GM10266 (cell line): ENCODE data around the gene ADCK2.
"Not testable (repeated sequence)": the region's sequence is repeated elsewhere in the genome, so short reads cannot be mapped to it uniquely, and the experiment has no call there.

Experiments used
- DNase-seq: peaks from one replicate; pipeline ENCODE4 v3.0.0; 2012; ENCODE audit errors: extremely low spot score
- CTCF ChIP-seq: IDR thresholded peaks from 2 replicates; pipeline ENCODE4 v1.5.1; 2012; ENCODE audit warnings: mild to moderate bottlenecking, low read depth; ENCODE audit not compliant: control insufficient read depth, insufficient read depth; ENCODE audit errors: missing control alignments

The ADCK2 gene

GRCh38 chr7:140704205-140704604, 31.5 kb downstream of the ADCK2 start:
- TF ChIP-seq CTCF, result no peak

GRCh38 chr7:140707132-140707531, 34.4 kb downstream of the ADCK2 start:
- no peak for TF ChIP-seq CTCF
- no peak for DNase-seq

More at GRCh38 chr7:140704205-140704604, 31.5 kb downstream of the ADCK2 start:
- no peak for DNase-seq

- not testable (repeated sequence) for DNase-seq
Measured at GRCh38 chr7:140708764-140709163, 36.0 kb downstream of the ADCK2 start.

- not testable (repeated sequence) for DNase-seq
Measured at GRCh38 chr7:140712392-140712791, 39.6 kb downstream of the ADCK2 start.

- DNase-seq, result no peak
- no peak for TF ChIP-seq CTCF
Measured at GRCh38 chr7:140714331-140715040, 41.7 kb downstream of the ADCK2 start.

- DNase-seq, result no peak
- no peak for TF ChIP-seq CTCF
Measured at GRCh38 chr7:140719721-140720120, 47.0 kb downstream of the ADCK2 start.

- DNase-seq, result no peak
- no peak for TF ChIP-seq CTCF
Measured at GRCh38 chr7:140722254-140722653, 49.5 kb downstream of the ADCK2 start.

GRCh38 chr7:140723006-140723405, 50.3 kb downstream of the ADCK2 start:
- no peak for TF ChIP-seq CTCF
- no peak for DNase-seq

- DNase-seq, result no peak
- TF ChIP-seq CTCF, result no peak
Measured at GRCh38 chr7:140723574-140723973, 50.8 kb downstream of the ADCK2 start.
